HG03097 (cell line): Measurements from ENCODE around the gene BCL2.
A peak's percentile ranks its signal among the peaks of the same experiment; 100 is the strongest.

Source experiments
- ATAC-seq: cut with Tn5 transposase; IDR thresholded peaks from one replicate; pipeline ENCODE4 v1.9.1; 2021; ENCODE audit not compliant: unreplicated experiment, low FRiP score

The BCL2 gene

DNA sequence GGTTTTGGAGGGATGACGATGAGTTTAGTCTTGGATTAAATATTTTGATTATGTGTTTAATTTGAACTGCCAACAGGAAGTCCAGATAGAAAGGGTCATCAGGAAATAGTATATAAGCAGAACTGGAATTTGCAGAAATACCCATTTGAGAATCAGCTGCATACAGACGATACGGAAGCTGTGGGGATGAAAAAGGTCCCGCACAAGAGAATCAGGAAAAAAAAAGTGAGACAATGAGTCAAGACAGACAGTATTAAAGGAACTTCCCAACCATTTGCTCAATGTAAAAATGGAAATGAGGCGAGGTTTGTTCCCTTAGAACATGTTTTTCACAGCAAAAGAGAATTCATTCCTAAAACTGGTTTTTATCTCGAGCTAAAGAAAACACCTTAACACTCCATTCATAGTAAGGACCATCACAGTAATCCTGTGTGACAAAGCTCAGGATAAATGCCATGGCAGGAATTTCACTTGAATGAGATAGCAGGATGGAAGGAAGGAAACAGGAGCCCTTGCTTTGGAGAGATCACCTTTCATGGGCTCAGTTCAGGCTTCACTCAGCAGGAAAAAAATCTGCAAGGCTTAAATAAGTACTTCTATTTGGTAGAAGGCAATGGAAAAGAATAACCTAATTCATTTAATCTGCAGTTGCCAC, 29.3 kb downstream of the BCL2 start:
- no peak for ATAC-seq

DNA sequence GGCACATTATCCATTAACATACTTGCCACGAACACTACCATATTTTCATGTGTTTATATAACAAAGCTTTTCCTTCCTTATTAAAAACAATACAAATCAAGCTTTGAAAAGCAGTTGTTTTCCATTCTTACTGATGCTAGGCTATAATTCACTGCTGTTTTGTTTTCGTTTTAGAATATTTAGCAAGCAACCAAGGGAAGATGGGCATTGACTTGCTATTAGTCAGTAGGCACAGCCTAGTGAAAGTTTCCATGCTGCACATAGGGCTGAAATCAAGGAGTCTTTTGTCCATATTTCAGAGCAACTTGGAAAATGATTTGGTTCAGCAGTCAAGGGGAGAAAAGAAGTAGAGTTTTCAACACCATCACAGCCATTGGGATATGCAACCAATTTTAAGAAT, 31.3 kb downstream of the BCL2 start:
- ATAC-seq: no peak

DNA sequence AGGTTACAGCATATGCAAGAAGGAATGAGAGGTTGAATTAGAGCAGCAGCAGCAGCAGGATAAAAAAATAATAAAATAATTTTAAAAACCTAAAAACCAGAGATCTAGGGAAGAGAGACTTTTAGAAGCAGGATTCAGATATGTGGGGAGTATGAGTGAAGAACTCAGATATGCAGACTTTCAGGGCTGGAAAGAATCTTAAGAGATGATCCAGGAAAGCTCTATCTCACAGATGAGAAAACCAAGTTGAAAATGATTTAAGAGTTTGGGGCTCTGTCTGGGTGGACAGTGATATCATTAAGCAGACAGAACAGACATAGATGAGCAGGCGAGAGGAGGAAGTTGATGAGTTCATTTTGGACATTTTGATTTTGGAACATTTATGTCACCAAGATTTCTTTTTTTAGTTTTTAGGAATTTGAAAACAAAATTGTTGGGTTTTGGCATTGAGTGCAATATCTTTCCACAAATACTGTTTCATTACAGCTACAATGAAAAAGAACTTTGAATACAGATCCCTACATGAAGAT, 31.8 kb downstream of the BCL2 start:
- no peak for ATAC-seq

DNA sequence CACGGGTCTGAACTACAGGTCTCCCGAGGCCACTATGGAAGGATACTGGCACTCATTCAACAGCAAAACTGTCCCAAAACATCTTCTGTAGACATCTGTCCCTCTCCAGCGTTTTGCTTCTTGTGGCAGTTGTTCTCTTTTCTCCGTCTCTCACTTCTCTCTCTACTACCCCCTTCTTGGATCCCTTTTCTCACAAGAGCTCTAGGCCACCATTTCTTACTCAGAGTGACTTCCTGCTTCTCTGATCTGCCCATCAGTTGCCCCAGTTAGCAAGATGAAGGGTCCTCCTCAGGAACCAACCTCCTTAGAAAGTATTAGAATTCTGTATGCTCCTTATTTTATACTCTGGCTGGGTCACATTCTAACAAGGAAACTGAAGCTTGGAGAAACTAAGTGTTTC, 32.6 kb downstream of the BCL2 start:
- no peak for ATAC-seq

DNA sequence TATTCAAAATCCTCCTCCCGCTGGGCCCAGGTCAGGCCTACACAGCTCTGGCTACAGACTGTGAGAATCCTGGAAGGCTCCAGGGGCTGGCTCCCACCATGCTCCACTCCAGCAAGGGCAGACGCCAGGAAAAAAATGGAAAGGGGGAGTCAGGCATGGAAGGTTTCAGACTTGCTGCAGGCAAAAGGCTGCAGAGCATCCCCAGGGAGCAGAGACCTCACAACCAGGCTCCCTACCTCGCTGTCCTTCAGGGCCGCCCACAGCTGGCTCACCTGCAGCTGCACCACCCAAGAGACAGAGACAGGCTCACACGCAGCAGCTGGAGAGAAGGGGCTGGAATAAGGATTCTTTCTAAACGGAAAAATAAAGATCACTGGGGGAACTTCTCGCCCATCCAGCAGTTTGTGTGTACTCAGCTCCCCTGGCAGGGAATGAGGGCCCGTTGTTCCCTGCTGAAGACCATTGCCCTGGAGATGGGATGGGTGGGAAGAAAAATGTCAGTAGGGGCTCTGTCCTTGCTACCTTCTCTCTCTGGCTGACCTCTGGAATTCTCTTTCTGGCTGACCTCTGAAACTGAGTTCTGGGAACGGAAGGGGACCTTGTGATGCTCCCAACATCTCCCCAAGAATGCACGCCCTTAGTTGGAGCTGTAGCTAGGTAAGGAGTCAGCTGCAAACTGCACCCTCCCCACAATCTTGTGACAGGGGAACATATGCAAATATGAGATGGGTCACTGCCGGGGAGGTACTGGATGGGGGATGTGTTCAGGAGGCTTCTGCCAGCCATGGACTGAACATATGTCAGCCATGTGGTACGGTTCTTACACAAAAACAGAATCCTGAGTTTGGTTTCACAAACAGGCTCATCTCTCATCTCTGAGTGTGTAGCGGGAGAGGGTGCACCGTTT, 34.5 kb downstream of the BCL2 start:
- ATAC-seq: peak; percentile 86

DNA sequence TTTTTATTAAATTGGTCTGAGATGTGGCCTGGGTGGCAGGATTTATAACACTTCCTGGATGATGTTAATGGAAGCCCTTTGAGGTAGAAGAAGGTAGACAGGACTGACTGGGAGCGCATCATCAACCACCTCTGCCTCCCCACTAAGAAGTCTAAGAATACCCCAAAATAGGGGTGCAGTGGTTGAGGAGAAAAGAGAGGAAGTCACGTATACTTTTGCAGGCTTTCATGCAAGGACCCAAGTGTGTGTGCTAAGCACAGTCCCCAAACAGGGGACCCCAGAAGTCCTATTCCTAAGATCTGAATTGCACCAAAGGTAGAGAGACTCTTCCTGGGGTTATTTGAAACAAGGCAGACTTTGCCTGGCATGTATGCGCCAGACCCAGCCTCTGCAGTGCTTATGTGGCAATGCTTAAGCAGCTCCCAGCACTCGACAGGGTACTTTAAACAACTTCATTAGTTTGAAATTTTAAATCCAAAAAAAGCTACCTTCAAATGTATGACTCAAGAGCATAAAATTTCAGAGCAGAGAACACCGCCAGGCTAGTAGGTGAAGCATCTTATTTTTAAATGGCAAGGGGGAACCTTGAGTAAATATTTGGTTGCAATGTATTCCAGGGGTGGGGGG, 35.3 kb downstream of the BCL2 start:
- no peak for ATAC-seq

DNA sequence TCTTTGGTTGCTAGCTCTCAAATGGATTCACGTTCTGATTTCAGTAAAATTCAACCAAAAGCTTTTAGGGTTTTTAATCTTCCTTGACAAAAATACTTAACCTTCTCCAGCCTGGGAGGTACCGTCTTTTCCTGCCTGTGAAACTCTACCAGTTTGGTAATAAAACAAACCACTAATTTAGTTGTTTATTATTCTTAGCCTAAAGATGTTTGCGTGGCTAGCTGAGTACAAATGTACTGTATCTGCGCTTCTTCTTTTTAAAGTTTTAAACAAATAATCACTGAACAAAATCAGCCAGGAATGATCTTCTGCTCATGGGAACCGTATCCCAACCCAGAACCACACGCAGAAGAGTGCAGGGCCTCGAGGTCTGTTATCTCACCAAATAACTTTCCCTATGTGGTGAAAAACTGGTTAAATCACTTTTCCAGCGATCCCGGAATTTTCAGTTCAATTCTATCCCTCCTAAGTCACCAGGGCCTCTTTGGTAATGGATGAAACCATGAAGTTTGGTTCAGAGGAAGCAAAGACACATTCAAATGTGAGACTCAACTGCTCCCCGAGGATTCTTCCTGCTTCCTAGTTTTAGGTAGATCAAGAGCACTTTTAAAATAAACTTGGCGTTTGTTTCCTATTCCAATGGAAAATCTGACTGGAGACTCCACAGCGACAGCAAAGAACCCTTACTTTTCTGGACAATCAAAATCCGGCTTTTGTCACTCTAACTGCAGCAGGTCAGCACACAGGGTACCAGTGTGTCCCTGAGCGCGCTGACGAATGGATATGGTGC, 36.1 kb downstream of the BCL2 start:
- ATAC-seq: no peak

DNA sequence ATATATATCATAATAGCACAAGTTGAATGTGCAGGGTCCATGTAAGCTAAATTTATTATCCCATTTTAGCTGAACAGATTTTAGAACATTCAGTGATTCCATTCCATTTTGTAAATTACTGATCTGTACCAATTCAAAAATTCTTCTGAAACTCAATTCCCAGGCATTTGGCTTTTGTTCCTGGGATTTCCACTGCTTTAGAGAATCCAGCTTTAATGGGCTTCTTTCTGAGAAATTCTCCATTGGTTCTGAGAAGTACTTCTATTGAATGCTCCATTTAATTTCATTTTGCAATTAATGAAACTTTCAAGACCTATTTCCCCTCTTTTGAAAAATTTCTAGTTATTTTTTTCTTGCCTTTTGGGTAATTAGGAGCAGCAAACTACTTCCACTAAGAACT, 36.8 kb downstream of the BCL2 start:
- ATAC-seq: no peak

DNA sequence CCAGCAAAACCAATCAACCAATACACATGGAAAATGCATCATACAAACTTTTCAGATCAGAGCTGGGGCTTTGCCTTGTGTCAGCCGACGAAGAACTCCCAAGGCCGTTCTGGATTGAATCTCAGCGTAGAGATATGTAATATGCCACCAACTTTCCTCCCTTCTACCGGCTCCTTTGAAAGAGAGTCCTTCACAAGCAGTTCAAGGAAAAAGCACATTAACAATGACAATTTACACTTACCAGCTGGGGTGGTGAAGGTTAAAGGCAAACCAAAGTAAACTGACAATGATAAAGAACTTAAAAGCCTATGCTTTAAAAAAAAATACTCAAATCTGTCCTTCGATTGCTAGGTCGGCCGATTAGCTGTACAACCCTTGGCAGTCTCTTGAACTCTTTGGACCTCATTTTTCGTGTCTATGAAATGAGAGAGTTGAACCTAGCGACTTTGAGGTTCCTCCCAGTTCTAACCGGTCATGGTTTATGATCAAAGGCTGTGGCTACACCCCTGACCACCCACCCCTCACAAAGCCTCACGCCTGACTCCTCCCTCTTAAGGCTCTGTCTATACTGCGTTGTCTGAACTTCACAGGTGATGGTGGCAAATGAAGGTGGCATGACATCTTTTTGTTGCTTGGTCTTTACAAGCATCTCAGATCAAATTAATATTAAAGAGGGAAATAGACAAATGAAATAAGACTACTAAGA, 46.2 kb downstream of the BCL2 start:
- no peak for ATAC-seq

DNA sequence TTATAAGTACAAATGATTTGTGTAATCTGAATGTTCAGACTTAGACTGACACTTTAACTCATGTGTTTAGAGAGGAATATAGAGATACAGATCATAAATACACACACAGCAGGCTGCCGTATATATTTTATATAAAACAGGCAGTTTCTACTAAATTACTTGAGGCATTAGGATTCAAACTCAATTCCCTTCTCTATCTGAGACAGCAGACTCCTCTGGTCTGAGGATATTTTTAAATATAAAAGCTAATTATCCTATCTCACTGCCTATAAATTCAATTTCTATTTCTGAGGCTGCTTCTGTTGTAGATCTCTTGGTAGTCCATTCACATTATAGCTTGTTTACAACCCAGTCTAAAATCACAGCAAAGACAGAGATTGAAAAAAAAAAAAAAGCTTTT, 46.9 kb downstream of the BCL2 start:
- no peak for ATAC-seq

DNA sequence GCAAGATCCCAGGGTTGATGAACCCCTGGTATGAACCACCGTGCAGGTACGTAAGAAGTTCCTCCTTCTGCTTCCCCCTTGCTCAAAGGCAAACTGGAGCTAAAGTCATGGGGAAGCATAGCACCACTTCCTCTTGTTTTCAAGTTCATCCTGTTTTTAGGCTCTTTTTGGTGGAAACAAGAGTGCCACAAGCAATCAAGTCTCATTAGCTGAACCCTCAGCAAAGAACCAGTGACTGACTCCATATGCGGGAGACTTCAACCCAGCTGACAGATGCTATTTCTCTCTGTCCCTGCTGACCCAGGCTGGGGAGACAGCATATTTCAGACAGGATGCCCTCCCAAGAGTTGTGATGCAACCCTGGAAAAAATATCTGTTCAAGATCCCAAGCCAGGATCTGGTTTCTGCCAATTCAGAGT, 47.7 kb downstream of the BCL2 start:
- ATAC-seq: no peak

DNA sequence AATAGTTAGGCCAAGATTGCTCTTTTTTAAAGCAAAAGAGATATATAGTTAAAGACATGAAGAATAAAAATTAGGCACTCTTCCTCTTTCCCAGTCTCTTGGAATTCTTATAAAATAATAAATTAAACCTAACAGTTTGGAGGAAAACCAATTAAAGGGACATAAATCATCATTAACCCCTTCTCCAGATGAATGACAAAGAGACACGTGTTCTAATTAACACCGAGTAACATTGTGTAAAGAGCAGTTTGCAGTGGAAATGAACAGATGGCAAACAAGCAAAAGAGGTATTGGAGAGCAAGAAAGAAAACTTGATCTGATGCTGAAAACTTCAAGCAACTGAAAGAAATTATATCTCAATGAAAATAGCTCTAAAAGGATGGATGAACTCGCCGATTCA, 48.4 kb downstream of the BCL2 start:
- no peak for ATAC-seq

DNA sequence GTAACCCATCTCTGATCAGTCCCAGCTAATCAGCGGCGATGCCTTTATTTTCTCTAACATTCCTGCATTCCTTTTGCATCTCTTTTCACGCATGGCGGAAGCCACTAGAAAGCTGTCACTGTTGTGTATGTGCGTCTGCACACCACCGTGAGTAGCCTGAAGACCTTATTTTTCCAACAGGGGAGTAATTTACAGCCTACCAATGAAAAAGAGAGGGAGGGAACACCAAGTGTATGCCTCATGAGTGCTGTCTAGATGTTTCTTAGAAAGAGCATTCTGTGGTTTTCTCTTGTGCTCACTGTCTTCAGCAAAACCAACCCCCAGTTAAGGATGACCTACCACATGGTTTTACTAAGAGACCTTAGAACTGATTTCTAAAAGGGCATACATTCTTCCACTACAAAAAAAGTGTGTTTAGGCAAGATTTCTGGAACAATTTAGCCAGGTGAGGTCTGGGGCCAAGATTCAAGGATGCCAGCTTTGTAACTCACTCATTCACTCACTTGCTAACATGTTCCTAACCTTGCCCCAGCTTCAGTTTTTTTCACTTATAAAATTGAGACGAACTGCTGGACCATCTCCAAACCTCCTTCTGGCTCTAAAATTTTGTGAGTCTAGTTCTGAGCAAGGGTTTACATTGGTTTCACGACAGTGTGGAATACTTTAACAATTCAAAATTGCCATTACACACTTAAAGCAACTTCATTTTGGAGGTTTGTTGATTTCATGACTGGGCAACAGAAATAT, 51.4 kb downstream of the BCL2 start:
- ATAC-seq: no peak

DNA sequence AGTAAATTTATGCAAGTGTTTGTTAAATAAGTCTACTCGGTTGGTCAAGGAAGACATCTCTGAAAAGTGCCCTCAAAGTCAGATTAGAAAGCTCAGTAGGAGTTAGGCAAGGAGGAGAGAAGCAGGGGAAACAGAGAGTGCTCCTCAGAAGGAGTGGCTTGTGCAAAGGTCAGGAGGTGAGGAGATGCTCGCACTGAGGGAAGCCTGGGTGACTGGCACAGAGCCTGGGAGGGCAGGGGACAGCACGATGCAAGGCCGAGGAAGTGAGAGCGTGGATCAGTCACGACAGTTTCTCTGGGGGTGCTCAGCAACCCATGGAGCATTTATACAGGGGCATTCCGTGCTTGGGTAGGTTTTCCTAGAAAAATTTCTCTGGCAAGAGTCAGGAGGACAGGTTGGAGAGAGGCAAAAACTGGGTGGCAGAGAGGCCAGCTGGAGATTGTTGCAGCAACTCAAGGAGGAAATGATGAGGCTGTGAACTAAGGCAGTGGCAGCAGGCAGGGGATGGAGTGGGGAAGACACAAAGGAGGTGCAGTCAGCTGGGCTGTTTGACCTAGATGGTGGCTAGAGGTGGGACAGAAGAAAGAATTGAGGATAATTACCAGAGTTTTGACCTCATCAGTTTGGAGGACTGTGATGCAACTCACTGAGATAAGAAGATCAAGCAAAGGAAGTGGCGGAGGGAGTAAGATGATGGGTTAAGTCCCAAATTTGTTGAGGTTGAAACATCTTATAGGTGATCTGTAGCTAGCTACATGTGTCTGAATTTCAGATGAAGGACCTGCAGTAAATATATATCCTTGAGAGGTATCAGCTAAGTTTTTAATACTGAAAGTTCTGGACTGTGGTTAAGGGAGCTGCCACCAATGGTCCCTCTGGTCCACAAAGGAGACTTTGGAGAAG, 52.4 kb downstream of the BCL2 start:
- no peak for ATAC-seq

DNA sequence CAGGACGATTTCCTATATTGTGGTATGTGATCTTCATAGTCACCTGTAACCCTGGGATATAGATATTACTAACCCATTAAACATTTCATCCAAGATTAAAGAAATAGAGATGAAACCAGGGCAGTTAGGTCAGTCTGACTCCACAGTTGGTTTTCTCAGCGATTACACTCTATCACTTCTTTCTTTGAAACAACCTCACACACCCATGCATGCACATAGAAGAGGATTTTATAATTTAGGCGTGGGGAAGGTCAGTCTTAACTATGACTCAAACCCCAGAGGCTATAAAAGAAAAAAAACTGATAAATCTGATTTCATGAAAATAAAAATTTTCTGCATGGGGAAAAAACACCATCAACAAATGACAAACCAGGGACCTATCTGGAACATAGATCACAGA, 54.2 kb downstream of the BCL2 start:
- no peak for ATAC-seq

DNA sequence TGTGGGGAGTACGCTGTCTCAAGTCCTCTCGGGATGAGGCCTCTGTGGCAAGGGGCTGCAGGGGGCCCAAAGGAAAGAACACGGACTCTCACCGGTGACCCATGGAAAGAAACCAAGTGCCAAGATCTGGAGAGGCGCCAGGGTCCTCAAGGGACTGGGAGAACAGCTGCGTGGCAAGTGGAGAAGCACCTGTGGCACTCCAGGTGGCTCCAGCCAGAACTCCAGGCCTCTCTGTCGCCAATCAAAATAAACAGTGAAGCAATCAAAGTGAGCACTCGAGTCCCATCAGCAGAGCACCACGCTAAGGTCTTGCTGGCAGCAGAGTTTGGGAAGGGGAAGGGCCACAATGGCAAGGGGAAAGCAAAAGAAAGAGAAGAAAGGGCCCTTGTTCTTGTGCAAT, 54.7 kb downstream of the BCL2 start:
- no peak for ATAC-seq

DNA sequence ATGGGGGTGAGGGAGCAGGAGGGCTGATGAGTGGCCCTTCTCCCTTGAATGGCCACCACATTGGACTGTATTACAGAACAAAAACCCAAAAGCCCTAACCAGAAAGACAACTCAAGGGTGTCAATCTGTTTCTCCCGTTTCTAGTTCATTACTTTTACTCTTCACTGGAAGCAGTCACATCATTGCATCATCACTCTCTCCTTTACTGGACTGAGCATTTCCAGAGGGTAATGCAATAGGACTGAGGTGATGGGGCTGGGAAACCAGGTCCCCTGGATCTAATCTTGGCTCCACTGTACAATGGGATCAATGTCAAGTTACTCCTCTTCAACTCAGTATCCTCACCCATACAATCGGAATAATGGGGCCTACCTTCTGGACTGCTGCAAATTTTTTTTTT, 56.1 kb downstream of the BCL2 start:
- ATAC-seq: no peak
